Heart right ventricle (tissue), 16 donors: Measurements from ENCODE around the gene PTPRN2. TPM values are rescaled to one million over a fixed set of nuclear protein-coding genes. Genes with fewer than 3 reads are reported as not detected.

Experiments used
- ATAC-seq, 8 donors: fragments of 200-7000 bp; cut with Tn5 transposase; one replicate each; pipeline ENCODE4 v1.9.1; 2020; ENCODE audit warnings: mild to moderate bottlenecking in 8 of 8, moderate library complexity in 8 of 8, moderate number of reproducible peaks in 1 of 8
- DNase-seq, 2 donors: peaks; one replicate each; pipeline ENCODE4 v3.0.0-alpha.2; 2020
- H3K27ac ChIP-seq, 10 donors: fragments of 200-600 bp; sonication (generic) in 2 of 10; one replicate each; pipeline versions ENCODE4 v1.5.0 to v1.8.0; 2020 to 2022; ENCODE audit warnings: mild to moderate bottlenecking in 3 of 10
- H3K27me3 ChIP-seq, 7 donors: fragments of 200-600 bp; one replicate each; pipeline ENCODE4 v1.8.0; 2021 to 2022; ENCODE audit warnings: mild to moderate bottlenecking in 2 of 7
- H3K36me3 ChIP-seq, 9 donors: fragments of 200-600 bp; sonication (generic) in 1 of 9; one replicate each; pipeline versions ENCODE4 v1.5.0 to v1.8.0; 2020 to 2022; ENCODE audit warnings: mild to moderate bottlenecking in 2 of 9
- H3K4me1 ChIP-seq, 9 donors: fragments of 200-600 bp; sonication (generic) in 1 of 9; one replicate each; pipeline versions ENCODE4 v1.5.0 to v1.8.0; 2020 to 2022; ENCODE audit warnings: mild to moderate bottlenecking in 4 of 9
- H3K4me3 ChIP-seq, 10 donors: fragments of 200-600 bp; sonication (generic) in 2 of 10; one replicate each; pipeline versions ENCODE4 v1.5.0 to v1.8.0; 2020 to 2022; ENCODE audit warnings: mild to moderate bottlenecking in 7 of 10, moderate library complexity in 2 of 10
- H3K9me3 ChIP-seq, 11 donors: fragments of 200-600 bp in 10 of 11; sonication (generic) in 2 of 11; one replicate each; pipeline versions ENCODE4 v1.5.0 to v1.8.0; 2013 to 2022; ENCODE audit warnings: mild to moderate bottlenecking in 2 of 11, control low read depth in 1 of 11, moderate library complexity in 1 of 11
- WGBS, 2 donors: extraction: QIAGEN DNeasy Blood & Tissue Kit; methylation state at CpG; one replicate each; pipeline ENCODE4 v1.1.7; 2013; ENCODE audit warnings: inconsistent platforms in 1 of 2; 5-methylcytosine and 5-hydroxymethylcytosine counted together
- intact Hi-C, 10 donors: fragments of 100-400 bp; cut with DNase I; formaldehyde crosslinking; loops; one replicate each; pipeline versions ENCODE4 v1.11.1 to v1.14.2; 2022
- polyA plus RNA-seq, 2 donors: library from polyadenylated mRNA; stranded (reverse); fragments of 200-250 nt; gene quantifications; one replicate each; pipeline ENCODE4 v1.2.3, GENCODE V29; 2013
- total RNA-seq, 10 donors: library from RNA; stranded (reverse); fragmentation: NEBNext Ultra II Directional in 3 of 10; extraction: Animal tissue kit (Norgen Biotek cat#: 25700) in 3 of 10; gene quantifications; one replicate each; pipeline versions ENCODE4 v1.2.1 to v1.2.4, GENCODE V29; 2021 to 2023
- TF ChIP-seq, protein P1 (sequence below), 9 donors: fragments of 200-600 bp; sonication (generic) in 2 of 9; IDR thresholded peaks; one replicate each; pipeline versions ENCODE4 v1.5.0 to v1.8.0; 2021 to 2022; ENCODE audit warnings: antibody characterized with exemption in 9 of 9, mild to moderate bottlenecking in 5 of 9, moderate library complexity in 1 of 9
- donor health status: Arrhythmogenic right ventricular cardiomyopathy.
- donor health status: ischemic (EF 13 %, LVEDD 7.1; RV severe dilation, severe dysfunction).
- donor health status: healthy with polysubstance abuse.
- donor health status: DM: no; HTN: yes; CAD: no.
- donor health status: DM: no; HTN: no; CAD: no.
- donor health status: ischemic (EF 25% LVEDD 6.9; RV normal size, moderate dysfunction).
- donor health status: ischemic (EF 25% LVEDD 5.7; RV mildly dilated, moderate dysfunction).
- donor health status: healthy.
- donor health status: DM: yes; HTN: yes; CAD: no.
- donor health status: Ischemic cardiomyopathy.
- donor health status: ischemic (EF 35%, LVEDD 5.7; RV mildly dilated, moderate dysfunction).
- donor health status: nonischemic (EF 11% LVEDD 7.7; RV severe dilation, severe dysfunction).
- donor health status: DM: yes; HTN: yes; CAD: no.
- donor health status: PGD.
- donor health status: ischemic (EF 29% LVEDD 5.4; RV normal size, mild dysfunction).
- donor health status: nonischemic (EF 23%, LVEDD 6.1; RV moderate dilation, normal function).

Gene PTPRN2
- total and polyA plus RNA-seq, 12 donors = 0.82 to 1.8 (median 1.3) TPM

DNA sequence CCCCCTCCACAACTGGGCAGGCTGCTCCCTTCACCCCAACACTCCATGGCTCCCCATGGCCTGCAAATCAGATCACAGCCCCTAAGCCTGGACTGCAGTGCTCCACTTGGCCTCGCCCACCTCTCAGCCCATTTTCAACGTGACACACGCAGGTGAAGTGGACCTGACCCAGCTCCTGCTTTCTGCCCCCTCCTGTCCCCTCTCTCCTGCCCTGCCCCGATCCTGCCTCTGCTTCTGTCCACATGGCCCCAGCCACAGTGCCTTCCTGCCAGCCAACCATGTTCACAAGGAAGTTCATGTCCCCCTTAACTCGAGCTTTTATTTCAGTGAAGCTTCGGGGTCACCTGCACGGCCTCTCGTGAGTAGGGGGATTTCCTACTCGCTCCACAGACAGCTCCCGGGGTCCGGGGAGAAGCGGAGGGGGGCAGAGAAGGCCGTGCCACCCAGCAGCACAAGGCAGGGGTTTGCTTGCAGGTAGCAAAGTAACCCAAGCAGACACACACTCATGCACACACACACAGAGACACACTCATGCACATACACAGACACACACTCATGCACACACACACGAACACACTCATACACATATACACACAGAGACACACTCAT, 713.3 kb downstream of the PTPRN2 start:
- H3K4me1 ChIP-seq = peaks cover 0 to 9% (median 5%) of the 10 kb centered on the region in 9 donors
- H3K9me3 ChIP-seq = peaks cover 0 to 12% (median 0%) of the 10 kb centered on the region in 11 donors
- ATAC-seq = no peak
- no peaks in the 10 kb centered on the region for H3K36me3 ChIP-seq
- DNase-seq = no peak
- no peak overlapping the region for H3K4me3 ChIP-seq
- intact Hi-C loops = loop anchor here in 4 of 10 donors (2.0 to 10.0 kb wide), 3 partner anchors 440 to 442 kb away; no protein-coding TSS in a partner anchor
- peaks cover 4 to 42% (median 23%) of the 10 kb centered on the region in 7 donors for H3K27me3 ChIP-seq
- no peak overlapping the region for H3K27ac ChIP-seq
- WGBS, 2 donors = 75 to 82% methylated on average over 14 of the region's 14 CpGs
- TF ChIP-seq, protein P1, sequence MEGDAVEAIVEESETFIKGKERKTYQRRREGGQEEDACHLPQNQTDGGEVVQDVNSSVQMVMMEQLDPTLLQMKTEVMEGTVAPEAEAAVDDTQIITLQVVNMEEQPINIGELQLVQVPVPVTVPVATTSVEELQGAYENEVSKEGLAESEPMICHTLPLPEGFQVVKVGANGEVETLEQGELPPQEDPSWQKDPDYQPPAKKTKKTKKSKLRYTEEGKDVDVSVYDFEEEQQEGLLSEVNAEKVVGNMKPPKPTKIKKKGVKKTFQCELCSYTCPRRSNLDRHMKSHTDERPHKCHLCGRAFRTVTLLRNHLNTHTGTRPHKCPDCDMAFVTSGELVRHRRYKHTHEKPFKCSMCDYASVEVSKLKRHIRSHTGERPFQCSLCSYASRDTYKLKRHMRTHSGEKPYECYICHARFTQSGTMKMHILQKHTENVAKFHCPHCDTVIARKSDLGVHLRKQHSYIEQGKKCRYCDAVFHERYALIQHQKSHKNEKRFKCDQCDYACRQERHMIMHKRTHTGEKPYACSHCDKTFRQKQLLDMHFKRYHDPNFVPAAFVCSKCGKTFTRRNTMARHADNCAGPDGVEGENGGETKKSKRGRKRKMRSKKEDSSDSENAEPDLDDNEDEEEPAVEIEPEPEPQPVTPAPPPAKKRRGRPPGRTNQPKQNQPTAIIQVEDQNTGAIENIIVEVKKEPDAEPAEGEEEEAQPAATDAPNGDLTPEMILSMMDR (IDR thresholded peaks at IDR 0.05) = no peak

GRCh38 chr7:157873664-157874063, 714.0 kb downstream of the PTPRN2 start:
- no peak overlapping the region for H3K4me3 ChIP-seq
- TF ChIP-seq, protein P1 (IDR thresholded peaks at IDR 0.05) = no peak
- ATAC-seq (no peak), DNase-seq (no peak)
- H3K27me3 ChIP-seq = peaks cover 4 to 39% (median 23%) of the 10 kb centered on the region in 7 donors
- no peaks in the 10 kb centered on the region for H3K36me3 ChIP-seq
- H3K9me3 ChIP-seq = peaks cover 0 to 13% (median 0%) of the 10 kb centered on the region in 11 donors
- no peak overlapping the region for H3K27ac ChIP-seq
- WGBS, 2 donors = 71 to 72% methylated on average over 17 of the region's 17 CpGs
- intact Hi-C loops = loop anchor here in 4 of 10 donors (2.0 to 10.0 kb wide), 3 partner anchors 439 to 441 kb away; no protein-coding TSS in a partner anchor
- peaks cover 0 to 9% (median 5%) of the 10 kb centered on the region in 9 donors for H3K4me1 ChIP-seq

GRCh38 chr7:157873181-157873580, 714.4 kb downstream of the PTPRN2 start:
- WGBS, 2 donors = 76 to 77% methylated on average over 26 to 30 of the region's 30 CpGs
- no peak for DNase-seq
- no peaks in the 10 kb centered on the region for H3K36me3 ChIP-seq
- H3K4me3 ChIP-seq = no peak overlapping the region
- TF ChIP-seq, protein P1 (IDR thresholded peaks at IDR 0.05) = no peak
- peaks cover 0 to 9% (median 5%) of the 10 kb centered on the region in 9 donors for H3K4me1 ChIP-seq
- peaks cover 0 to 13% (median 0%) of the 10 kb centered on the region in 11 donors for H3K9me3 ChIP-seq
- H3K27me3 ChIP-seq = peaks cover 4 to 39% (median 23%) of the 10 kb centered on the region in 7 donors
- ATAC-seq = no peak
- intact Hi-C loops = loop anchor here in 3 of 10 donors (5.0 to 10.0 kb wide), 2 partner anchors 438 to 441 kb away; no protein-coding TSS in a partner anchor
- no peak overlapping the region for H3K27ac ChIP-seq

- intact Hi-C loops = loop anchor here in 3 of 10 donors (5.0 to 10.0 kb wide), 2 partner anchors 438 to 440 kb away; no protein-coding TSS in a partner anchor
- H3K4me3 ChIP-seq = no peak overlapping the region
- H3K27me3 ChIP-seq = peaks cover 4 to 33% (median 18%) of the 10 kb centered on the region in 7 donors
- H3K9me3 ChIP-seq = peaks cover 0 to 13% (median 0%) of the 10 kb centered on the region in 11 donors
- no peaks in the 10 kb centered on the region for H3K36me3 ChIP-seq
- ATAC-seq = no peak
- TF ChIP-seq, protein P1 (IDR thresholded peaks at IDR 0.05) = no peak
- H3K4me1 ChIP-seq = peaks cover 0 to 9% (median 5%) of the 10 kb centered on the region in 9 donors
- 85 to 92% methylated on average over 12 of the region's 12 CpGs for WGBS, 2 donors
- no peak for DNase-seq
- no peak overlapping the region for H3K27ac ChIP-seq
Observed at GRCh38 chr7:157872447-157872846, 715.2 kb downstream of the PTPRN2 start.
